GM06990 (cell line): Measurements from ENCODE around the gene CLEC17A.
A peak's percentile ranks its signal among the peaks of the same experiment; 100 is the strongest.
"Not testable (repeated sequence)": the region's sequence is repeated elsewhere in the genome, so short reads cannot be mapped to it uniquely, and the experiment has no call there.

Experiments
- DNase-seq: peaks from one replicate; pipeline ENCODE4 v3.0.0-alpha.2; 2011; ENCODE audit not compliant: insufficient read length; ENCODE audit errors: extremely low read depth
- H3K27me3 ChIP-seq: replicated peaks from 2 replicates; pipeline ENCODE4 v1.6.0; 2011; ENCODE audit warnings: low read length; ENCODE audit not compliant: control insufficient read depth, insufficient read depth
- H3K36me3 ChIP-seq: 2 replicates; pipeline ENCODE4 v1.5.1; 2011; ENCODE audit warnings: low read length; ENCODE audit not compliant: control insufficient read depth, insufficient read depth
- H3K4me3 ChIP-seq: replicated peaks from 2 replicates; pipeline ENCODE4 v1.5.1; 2011; ENCODE audit warnings: low read depth, mild to moderate bottlenecking, control low read depth, low read length
- TF ChIP-seq, protein P1 (sequence below): IDR thresholded peaks from 2 replicates; pipeline ENCODE4 v1.5.1; 2011; ENCODE audit warnings: low read length, control low read depth, mild to moderate bottlenecking, inconsistent platforms; ENCODE audit not compliant: insufficient read depth, poor library complexity, severe bottlenecking

The CLEC17A gene

DNA sequence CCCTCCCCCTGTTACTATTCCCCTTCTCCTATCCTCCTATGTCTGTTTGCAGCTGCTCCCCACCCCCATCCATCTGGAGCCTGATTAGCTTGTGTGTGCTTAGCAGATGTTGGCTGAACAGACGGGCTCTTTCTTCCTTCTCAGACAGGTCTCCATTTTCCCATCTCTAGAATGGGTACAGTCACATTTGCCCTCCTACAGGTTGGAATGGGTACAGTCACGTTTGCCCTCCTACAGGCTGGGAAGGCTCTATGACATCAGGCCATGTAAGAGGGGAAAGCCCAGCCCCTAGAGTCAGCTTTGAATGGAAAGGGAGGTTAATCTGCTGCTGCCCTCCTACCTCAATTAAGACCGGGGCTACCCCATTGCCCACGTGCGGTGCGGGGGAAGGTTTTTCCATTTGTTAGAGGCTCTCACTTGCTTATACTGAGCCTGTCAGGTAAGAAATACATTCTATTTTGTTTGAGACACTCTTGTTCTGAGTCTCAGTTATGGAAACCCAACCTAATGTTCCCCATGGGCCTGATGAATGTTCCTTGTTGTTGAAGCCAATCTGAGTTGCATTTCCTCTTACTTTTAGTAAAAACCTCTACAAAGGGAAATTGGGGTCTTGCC is 2.2 kb upstream of the CLEC17A start:
- H3K36me3 ChIP-seq: no peaks in the 10 kb centered on the region
- peak; percentile 57 for DNase-seq
- TF ChIP-seq, protein P1, sequence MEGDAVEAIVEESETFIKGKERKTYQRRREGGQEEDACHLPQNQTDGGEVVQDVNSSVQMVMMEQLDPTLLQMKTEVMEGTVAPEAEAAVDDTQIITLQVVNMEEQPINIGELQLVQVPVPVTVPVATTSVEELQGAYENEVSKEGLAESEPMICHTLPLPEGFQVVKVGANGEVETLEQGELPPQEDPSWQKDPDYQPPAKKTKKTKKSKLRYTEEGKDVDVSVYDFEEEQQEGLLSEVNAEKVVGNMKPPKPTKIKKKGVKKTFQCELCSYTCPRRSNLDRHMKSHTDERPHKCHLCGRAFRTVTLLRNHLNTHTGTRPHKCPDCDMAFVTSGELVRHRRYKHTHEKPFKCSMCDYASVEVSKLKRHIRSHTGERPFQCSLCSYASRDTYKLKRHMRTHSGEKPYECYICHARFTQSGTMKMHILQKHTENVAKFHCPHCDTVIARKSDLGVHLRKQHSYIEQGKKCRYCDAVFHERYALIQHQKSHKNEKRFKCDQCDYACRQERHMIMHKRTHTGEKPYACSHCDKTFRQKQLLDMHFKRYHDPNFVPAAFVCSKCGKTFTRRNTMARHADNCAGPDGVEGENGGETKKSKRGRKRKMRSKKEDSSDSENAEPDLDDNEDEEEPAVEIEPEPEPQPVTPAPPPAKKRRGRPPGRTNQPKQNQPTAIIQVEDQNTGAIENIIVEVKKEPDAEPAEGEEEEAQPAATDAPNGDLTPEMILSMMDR: peak; percentile 11
- no peaks in the 10 kb centered on the region for H3K27me3 ChIP-seq
- no peak overlapping the region for H3K4me3 ChIP-seq

DNA sequence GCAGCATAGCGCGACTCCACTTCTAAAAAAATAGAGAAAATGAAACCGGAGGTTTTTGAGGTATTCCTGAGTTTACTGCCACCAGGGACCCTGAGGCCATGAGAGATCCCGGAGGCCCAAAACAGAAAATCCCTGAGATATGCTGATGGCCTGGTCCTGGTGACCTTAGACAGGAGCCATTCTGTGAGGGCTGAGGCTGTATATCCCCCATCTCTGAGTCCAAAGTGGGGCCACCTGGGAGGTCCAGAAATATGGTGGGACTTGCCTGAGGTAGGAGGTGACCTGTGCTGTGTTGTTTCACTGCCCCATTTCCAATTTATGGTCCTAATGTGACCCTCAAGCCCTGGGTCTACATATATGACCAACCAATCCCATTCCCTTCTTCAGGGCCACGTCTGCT is 1.5 kb downstream of the CLEC17A start:
- H3K27me3 ChIP-seq, H3K36me3 ChIP-seq, DNase-seq: not testable (repeated sequence)
- H3K4me3 ChIP-seq: peak overlapping the region; percentile 72

DNA sequence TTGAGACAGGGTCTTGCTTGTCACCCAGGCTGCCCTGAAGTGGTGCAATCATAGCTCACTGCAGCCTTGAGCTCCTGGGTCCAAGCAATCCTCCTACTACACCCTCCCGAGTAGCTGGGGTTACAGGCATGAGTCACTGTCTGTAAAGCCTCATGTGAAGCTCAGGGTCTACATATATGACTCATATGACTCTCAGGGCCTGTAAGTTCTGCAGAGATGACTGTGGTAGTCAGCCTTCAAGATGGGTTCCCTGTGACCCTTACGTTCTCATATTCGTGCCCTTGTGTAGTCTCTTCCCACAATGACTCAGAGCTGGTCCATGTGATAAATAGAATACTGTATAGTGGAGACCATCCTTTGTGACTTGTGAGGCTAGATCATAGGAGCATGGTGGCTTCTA is 2.3 kb downstream of the CLEC17A start:
- H3K4me3 ChIP-seq, H3K27me3 ChIP-seq, H3K36me3 ChIP-seq: not testable (repeated sequence)
- peak; percentile 65 for DNase-seq

DNA sequence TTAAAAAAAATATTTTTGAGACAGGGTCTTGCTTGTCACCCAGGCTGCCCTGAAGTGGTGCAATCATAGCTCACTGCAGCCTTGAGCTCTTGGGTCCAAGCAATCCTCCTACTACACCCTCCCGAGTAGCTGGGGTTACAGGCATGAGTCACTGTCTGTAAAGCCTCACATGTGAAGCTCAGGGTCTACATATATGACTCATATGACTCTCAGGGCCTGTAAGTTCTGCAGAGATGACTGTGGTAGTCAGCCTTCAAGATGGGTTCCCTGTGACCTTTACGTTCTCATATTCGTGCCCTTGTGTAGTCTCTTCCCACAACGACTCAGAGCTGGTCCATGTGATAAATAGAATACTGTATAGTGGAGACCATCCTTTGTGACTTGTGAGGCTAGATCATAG is 6.5 kb downstream of the CLEC17A start:
- DNase-seq, H3K27me3 ChIP-seq, H3K4me3 ChIP-seq: not testable (repeated sequence)
- H3K36me3 ChIP-seq: peaks cover 17% of the 10 kb centered on the region

DNA sequence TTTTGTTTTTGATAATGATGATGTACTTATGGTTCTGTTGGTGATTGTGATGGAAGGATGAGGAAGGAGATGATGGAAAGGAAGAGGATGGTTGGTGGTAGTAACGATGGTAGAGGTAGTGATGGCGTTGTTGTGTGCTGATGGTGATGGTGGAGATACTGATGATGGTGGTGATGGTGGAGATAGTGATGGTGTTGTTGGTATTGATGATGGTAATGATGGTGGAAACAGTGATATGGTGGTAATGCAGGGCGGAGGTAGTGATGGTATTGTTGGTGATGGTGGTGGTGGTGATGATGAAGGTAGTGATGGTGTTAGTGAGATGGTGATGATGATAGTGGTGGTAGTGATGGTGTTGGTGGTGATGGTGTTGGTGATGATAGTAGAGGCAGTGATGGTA is 12.7 kb downstream of the CLEC17A start:
- Histone ChIP-seq H3K4me3 (no peak overlapping the region), H3K36me3 (peaks cover 46% of the 10 kb centered on the region), H3K27me3 (no peaks in the 10 kb centered on the region)
- TF ChIP-seq, protein P1: no peak
- DNase-seq: no peak

DNA sequence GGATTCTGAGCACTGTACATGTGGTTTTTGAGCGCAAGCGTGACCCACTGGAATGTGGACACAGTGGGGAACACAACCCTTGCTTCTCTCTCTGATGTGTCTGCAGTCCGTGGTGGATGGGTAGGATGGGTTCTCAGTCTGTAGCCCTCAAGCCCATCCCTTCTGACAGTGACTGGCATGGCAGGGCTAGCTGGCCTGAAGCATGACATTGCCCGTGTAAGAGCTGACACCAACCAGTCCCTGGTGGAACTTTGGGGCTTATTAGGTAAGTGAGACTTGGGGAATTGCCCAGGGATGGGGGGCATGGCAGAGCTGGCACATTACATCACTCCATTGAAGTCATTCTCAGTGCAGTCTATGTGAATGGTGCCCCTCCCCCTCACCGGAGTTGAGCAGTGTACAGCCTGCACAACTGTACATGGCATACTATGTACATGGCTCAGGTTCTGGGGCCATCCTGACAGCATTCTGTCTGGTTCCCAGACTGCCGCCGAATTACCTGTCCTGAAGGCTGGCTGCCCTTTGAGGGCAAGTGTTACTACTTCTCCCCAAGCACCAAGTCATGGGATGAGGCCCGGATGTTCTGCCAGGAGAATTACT is 16.8 kb downstream of the CLEC17A start:
- H3K4me3 ChIP-seq: no peak overlapping the region
- peaks cover 33% of the 10 kb centered on the region for H3K36me3 ChIP-seq
- TF ChIP-seq, protein P1: no peak
- no peak for DNase-seq
- no peaks in the 10 kb centered on the region for H3K27me3 ChIP-seq

DNA sequence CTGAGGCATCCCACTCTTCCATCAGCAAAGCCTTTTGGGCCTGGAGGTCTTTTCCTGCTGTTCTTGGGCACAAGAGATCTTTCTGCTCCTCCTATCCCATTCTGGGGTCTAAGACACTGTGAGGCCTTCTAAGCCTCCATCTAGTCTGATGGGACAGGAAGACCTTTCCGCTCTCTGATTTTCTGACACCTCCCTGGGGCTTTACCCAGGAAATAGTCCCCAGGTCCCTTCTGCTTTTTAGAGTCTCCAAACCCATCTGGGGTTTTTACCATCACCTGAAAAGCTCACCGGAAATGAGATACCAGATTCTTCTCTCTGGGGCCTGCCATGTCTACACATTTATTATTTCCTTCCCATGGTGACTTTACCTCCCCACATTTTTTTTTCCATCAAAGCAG is 21.1 kb downstream of the CLEC17A start:
- TF ChIP-seq, protein P1: no peak
- peak; percentile 58 for DNase-seq
- Histone ChIP-seq H3K36me3 (peaks cover 22% of the 10 kb centered on the region), H3K4me3 (no peak overlapping the region), H3K27me3 (no peaks in the 10 kb centered on the region)
